Measurements from ENCODE around the gene KDELR3.

DNA sequence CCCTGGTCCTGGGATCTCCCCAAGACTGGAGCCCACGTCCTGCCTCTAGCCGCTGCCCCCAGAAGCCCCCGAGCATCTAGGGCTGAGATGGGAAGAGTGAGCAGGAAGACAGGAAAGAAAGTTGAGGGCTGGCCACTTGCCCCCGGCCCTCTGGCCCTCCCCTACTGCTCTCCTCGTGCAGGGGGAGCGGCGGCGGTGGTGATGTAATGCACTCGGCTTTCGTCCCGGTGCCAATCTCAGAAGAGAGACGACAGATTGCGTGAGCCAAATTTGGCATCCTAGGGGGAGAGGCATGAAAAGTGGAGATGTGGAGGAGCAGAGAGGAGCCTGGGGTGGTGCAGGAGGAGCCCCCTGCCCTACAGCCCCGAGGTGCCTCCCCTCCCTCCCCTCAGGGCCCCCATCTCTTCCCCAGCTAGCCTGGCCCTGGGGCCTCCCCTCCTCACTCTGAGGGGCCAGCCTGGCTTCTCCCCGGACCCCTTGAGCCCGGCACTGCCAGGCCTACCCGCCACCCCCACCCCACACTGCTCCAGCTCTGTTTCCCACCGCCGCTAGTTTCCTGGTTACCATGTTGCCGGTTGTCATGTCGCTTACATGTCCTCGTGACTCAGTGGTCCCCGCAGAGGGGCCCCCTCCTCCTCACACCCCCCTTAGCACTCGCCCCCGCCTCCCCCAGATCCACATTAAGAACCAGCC is 15.4 kb upstream of the KDELR3 start:
- TF ChIP-seq POLR2A (IDR thresholded peaks at IDR 0.05; ENCODE audit: low read depth) (no peak), POLR2AphosphoS5 (IDR thresholded peaks at IDR 0.05) (no peak), EP300 (IDR thresholded peaks at IDR 0.05) (no peak)
- TF ChIP-seq, protein P1, sequence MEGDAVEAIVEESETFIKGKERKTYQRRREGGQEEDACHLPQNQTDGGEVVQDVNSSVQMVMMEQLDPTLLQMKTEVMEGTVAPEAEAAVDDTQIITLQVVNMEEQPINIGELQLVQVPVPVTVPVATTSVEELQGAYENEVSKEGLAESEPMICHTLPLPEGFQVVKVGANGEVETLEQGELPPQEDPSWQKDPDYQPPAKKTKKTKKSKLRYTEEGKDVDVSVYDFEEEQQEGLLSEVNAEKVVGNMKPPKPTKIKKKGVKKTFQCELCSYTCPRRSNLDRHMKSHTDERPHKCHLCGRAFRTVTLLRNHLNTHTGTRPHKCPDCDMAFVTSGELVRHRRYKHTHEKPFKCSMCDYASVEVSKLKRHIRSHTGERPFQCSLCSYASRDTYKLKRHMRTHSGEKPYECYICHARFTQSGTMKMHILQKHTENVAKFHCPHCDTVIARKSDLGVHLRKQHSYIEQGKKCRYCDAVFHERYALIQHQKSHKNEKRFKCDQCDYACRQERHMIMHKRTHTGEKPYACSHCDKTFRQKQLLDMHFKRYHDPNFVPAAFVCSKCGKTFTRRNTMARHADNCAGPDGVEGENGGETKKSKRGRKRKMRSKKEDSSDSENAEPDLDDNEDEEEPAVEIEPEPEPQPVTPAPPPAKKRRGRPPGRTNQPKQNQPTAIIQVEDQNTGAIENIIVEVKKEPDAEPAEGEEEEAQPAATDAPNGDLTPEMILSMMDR (IDR thresholded peaks at IDR 0.05): no peak

Data from esophagus muscularis mucosa (tissue), 4 donors.